ENCODE measurements around the gene HCAR2.
A peak's percentile ranks its signal among the peaks of the same experiment; 100 is the strongest.
"Not testable (repeated sequence)": the region's sequence is repeated elsewhere in the genome, so short reads cannot be mapped to it uniquely, and the experiment has no call there.

HCAR2 gene

GRCh38 chr12:122702890-122703611 lies at the start of gene HCAR2:
TSS of gene HCAR2 (minus strand) at chr12:122703357. CDS start at chr12:122703283, 74 bp downstream.
- not testable (repeated sequence) for DNase-seq, ATAC-seq

- ATAC-seq, result peak; percentile 95
- peak; percentile 100 for DNase-seq
These were observed 49.5 kb upstream of the HCAR2 start, which contains the start of gene DENR for GRCh38 chr12:122752464-122753318. TSS of gene DENR (plus strand) at chr12:122752824. CDS start at chr12:122753702, 878 bp downstream.

- DNase-seq, ATAC-seq: not testable (repeated sequence)
These were observed 47.8 kb upstream of the HCAR2 start for GRCh38 chr12:122750781-122751515.

- ATAC-seq (no peak), DNase-seq (no peak)
These were observed 46.6 kb upstream of the HCAR2 start for GRCh38 chr12:122749569-122750332.

GRCh38 chr12:122747224-122748135 lies 44.3 kb upstream of the HCAR2 start:
- ATAC-seq, result no peak
- DNase-seq, result no peak

- no peak for DNase-seq
- ATAC-seq, result no peak
These were observed 40.9 kb upstream of the HCAR2 start for GRCh38 chr12:122743895-122744525.

- no peak for ATAC-seq
- DNase-seq, result no peak
These were observed 37.2 kb upstream of the HCAR2 start for GRCh38 chr12:122740351-122740750.

- ATAC-seq, result no peak
- no peak for DNase-seq
These were observed 35.4 kb upstream of the HCAR2 start for GRCh38 chr12:122738571-122738970.

- ATAC-seq (no peak), DNase-seq (no peak)
These were observed 29.5 kb upstream of the HCAR2 start for GRCh38 chr12:122732611-122733010.

- DNase-seq (peak; percentile 37), ATAC-seq (peak; percentile 21)
These were observed 29.0 kb upstream of the HCAR2 start for GRCh38 chr12:122732170-122732569.

- DNase-seq (peak; percentile 55), ATAC-seq (peak; percentile 70)
These were observed 27.3 kb upstream of the HCAR2 start, which contains the start of gene HCAR1 for GRCh38 chr12:122730215-122731014. TSS of gene HCAR1 (minus strand) at chr12:122730844. CDS start at chr12:122730339, 505 bp downstream.

- no peak for ATAC-seq
These were observed 26.5 kb upstream of the HCAR2 start for GRCh38 chr12:122729583-122730214.

GRCh38 chr12:122726080-122726558 lies 23.0 kb upstream of the HCAR2 start:
- ATAC-seq (peak; percentile 47), DNase-seq (no peak)

More at GRCh38 chr12:122729583-122730214, 26.5 kb upstream of the HCAR2 start:
- DNase-seq, result no peak

- no peak for DNase-seq
- no peak for ATAC-seq
These were observed 22.4 kb upstream of the HCAR2 start for GRCh38 chr12:122725452-122726079.

GRCh38 chr12:122724641-122725243 lies 21.6 kb upstream of the HCAR2 start:
- DNase-seq, result no peak
- ATAC-seq, result no peak

- DNase-seq, result no peak
- ATAC-seq, result no peak
These were observed 19.2 kb upstream of the HCAR2 start for GRCh38 chr12:122722387-122722786.

- DNase-seq (no peak), ATAC-seq (no peak)
These were observed 17.9 kb upstream of the HCAR2 start for GRCh38 chr12:122721057-122721545.

Measured in stimulated activated naive CD8-positive, alpha-beta T cell treated with anti-CD3 and anti-CD28 coated beads, Interleukin-15, Interleukin-2, amounts not matched to agents 100 U/mL and 50 U/mL, for 24 hours (primary cell).